Neural progenitor cell (in vitro differentiated cells): ENCODE measurements around the gene QPCT.
"Not testable (repeated sequence)": the region's sequence is repeated elsewhere in the genome, so short reads cannot be mapped to it uniquely, and the experiment has no call there.

Experiments used
- EZH2phosphoT487 ChIP-seq: fragments of 200-600 bp; sonication (generic); IDR thresholded peaks from 2 replicates; pipeline ENCODE4 v1.6.1; 2017; ENCODE audit warnings: antibody characterized with exemption
- TF ChIP-seq, protein P1 (sequence below): fragments of 200-600 bp; sonication (generic); IDR thresholded peaks from 2 replicates; pipeline ENCODE4 v1.5.1; 2017; ENCODE audit warnings: antibody characterized with exemption, mild to moderate bottlenecking

DNA sequence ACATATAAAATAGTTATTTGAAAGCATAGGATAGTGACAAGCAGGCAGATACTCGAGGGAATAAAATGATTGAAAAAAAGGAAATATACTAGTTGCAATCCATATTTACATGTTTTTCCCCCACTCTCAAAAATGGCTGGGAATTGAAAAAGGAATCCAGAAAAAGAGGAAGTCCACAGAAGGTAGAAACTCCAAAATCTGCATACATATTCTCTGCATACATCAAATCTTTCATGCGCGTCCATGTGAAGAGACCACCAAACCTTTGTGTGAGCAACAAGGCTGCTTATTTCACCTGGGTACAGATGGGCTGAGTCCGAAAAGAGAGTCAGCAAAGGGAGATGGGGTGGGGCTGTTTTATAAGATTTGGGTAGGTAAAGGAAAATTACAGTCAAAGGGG is 36.4 kb downstream of the QPCT start:
- TF ChIP-seq, protein P1, sequence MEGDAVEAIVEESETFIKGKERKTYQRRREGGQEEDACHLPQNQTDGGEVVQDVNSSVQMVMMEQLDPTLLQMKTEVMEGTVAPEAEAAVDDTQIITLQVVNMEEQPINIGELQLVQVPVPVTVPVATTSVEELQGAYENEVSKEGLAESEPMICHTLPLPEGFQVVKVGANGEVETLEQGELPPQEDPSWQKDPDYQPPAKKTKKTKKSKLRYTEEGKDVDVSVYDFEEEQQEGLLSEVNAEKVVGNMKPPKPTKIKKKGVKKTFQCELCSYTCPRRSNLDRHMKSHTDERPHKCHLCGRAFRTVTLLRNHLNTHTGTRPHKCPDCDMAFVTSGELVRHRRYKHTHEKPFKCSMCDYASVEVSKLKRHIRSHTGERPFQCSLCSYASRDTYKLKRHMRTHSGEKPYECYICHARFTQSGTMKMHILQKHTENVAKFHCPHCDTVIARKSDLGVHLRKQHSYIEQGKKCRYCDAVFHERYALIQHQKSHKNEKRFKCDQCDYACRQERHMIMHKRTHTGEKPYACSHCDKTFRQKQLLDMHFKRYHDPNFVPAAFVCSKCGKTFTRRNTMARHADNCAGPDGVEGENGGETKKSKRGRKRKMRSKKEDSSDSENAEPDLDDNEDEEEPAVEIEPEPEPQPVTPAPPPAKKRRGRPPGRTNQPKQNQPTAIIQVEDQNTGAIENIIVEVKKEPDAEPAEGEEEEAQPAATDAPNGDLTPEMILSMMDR = not testable (repeated sequence)
- TF ChIP-seq EZH2phosphoT487 = not testable (repeated sequence)
